ENCODE results near the gene RABGAP1.

Gene RABGAP1

DNA sequence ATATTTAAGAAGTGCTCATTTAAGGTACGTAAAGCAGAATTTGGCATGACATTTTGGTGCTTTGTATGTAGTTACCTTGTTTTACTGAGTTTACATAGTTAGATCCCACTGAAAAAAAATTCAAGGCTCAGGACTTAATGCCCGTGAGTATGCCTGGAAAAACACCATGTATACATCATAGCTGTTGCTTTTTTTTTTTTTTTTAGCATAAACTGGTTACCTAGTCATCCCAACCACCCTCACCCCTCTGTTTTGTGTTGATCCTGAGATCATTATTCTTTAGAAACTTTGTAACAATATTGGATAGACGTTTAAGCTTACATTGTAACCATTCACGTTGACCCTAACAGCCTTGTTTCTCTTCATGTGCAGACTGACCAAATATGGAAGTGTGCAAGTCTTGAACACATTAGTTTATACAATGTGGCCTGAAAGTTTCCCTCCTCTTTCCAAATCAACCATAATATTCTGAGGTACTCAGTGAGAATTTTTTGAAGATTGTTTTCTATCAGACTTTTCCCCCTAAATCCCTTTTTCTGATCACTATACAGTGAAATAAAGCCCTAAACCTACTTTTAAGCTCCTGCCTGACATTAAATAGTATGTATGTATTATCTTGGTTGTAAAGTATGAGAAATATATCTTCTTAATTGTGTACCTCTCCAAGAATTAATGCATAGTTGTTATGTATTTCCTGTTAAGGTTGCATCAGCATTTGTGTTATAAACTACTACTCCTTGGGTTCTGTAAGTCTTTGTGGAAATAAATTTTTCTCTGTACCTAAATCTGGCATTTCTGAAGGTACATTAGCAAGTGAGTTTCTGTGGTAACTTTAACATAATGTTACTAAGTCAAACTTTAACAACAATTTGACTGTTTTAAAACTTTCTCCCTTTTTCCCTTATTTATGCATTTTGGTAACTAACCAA is 4.4 kb downstream of the RABGAP1 start:
- DNase-seq: no peak

GRCh38 chr9:122946461-122947005 is 5.7 kb downstream of the RABGAP1 start:
- DNase-seq: no peak

- no peak for DNase-seq
Measured at GRCh38 chr9:122948313-122948712, 7.5 kb downstream of the RABGAP1 start.

GRCh38 chr9:122949696-122950095 is 8.9 kb downstream of the RABGAP1 start:
- no peak for DNase-seq

DNA sequence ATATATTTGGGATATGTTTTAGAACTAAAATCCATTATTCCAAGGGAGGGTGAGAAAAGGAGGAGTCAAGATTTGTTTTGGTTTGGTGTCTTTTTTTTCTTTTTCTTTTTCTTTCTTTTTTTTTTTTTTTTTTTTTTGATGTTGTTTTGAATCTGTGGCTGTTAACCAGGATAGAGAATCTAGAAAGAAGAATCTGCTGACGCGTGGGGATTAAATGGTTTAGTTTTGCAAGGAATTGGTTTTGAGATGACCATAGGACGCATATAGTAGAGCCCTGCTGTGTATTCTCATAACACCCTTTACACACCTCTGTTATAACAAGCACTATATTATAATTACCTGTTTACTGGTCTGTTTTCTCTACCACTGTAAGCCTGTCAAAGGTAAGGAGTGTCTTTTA is 9.4 kb downstream of the RABGAP1 start:
- DNase-seq: no peak

DNA sequence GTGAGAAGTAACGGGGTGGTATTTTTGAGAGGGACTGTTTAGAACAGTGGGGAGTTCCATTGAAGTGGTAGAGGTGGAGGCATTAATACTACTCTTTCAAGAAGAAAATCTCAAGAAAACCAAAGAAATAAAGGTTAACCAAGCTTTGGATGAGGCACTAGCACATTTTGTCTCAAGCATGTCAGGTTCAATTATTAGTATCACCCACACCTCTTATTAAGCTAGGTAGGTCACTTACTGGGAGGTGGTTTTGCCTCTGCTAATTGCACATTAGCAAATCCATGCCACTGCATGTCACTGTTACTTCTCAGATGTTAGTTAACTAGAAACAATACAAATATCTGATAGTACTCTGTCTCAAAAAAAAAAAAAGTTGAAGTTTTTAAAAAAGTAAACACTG is 10.2 kb downstream of the RABGAP1 start:
- no peak for DNase-seq

DNA sequence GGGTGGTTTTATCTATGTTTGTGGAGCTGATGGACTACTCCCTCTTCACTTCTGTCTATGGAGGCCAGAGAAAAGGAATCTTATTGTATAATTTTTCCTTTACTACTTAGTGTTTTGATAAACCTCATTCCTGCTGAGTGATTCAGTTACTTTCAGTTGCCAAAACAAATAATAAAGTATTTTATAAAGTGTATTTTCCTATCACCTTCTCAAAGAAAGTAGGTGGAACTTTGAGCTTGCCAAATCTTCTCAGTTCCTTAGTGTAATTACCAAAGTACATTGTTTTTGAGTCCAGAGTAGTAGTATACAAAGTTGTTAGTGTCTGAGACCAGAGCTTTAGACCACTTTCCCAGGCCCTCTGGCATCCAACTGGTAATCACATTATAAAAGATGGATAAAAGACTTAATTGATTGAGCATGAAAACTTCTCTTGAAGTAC is 13.5 kb downstream of the RABGAP1 start:
- no peak for DNase-seq

GRCh38 chr9:122955961-122956360 is 15.1 kb downstream of the RABGAP1 start:
- no peak for DNase-seq

DNA sequence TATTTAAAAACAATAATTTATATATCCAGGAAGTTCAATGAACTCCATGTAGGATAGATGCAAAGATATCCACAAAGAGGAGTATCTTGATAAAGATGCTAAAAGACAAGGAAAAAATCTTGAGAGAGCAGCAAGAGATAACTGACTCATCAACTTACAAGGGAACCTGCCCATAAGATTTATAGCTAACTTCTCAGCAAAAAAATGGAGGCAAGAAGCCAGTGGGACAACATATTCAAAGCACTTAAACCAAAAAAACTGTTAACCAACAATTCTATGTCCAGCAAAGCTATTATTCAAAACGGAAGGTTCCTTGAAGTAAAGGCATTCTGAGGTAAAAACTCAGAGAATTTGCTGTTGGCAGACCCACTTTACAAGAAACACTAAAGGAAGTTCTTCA is 20.3 kb downstream of the RABGAP1 start:
- no peak for DNase-seq

DNA sequence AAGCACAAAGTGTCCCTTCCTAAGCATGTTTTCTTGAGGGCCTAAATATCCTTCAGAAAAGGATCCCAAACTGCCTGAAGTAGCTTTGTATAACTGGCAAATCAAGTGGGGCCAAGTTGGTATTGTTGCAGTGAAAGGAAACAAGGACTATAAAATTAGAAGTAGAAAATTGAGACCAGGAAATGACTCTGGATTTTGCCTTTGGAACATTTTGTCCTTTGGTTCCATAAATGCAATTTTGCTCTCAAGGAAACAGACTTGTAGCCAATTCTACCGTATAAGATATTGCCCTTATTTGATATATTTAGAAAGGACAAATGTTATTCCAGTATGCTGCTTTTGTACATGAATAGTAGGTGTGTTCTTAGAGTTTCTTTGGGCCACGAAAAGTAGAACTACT is 34.4 kb downstream of the RABGAP1 start:
- no peak for DNase-seq

GRCh38 chr9:122978601-122979000 is 37.8 kb downstream of the RABGAP1 start:
- no peak for DNase-seq

DNA sequence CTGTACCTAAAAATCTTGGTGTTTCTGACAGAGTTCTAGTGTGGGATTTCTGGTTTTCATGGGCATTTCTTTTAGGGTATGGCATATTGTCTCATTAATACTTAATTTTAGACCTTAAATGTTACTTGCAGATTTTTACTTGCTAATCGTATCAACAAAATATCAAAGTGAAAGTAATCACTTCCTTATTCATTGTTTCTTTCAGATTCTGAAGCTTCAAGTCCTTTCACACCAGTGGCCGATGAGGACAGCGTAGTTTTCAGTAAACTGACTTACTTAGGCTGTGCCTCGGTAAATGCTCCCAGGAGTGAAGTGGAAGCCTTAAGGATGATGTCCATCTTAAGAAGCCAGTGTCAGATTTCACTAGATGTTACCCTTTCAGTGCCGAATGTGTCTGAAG is 45.2 kb downstream of the RABGAP1 start:
- DNase-seq: no peak

DNA sequence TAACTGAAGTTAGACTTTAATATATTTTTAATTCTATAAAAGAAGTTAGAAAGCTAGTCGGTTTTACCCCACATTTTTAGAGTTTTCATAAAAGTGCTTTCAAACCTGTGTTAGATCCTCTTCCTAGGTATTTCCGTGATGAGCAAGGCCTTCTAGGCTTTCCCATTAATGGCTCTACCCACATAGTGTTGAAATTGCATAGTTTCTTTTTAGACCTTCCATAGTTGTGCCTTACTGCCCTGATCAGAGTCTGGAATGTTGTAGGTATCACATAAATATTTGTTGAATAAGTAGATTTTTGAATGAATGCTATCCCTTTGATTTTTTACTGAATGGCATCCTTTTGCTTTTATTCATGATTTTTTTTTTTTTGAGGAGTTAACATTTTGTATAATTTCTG is 47.3 kb downstream of the RABGAP1 start:
- no peak for DNase-seq

DNA sequence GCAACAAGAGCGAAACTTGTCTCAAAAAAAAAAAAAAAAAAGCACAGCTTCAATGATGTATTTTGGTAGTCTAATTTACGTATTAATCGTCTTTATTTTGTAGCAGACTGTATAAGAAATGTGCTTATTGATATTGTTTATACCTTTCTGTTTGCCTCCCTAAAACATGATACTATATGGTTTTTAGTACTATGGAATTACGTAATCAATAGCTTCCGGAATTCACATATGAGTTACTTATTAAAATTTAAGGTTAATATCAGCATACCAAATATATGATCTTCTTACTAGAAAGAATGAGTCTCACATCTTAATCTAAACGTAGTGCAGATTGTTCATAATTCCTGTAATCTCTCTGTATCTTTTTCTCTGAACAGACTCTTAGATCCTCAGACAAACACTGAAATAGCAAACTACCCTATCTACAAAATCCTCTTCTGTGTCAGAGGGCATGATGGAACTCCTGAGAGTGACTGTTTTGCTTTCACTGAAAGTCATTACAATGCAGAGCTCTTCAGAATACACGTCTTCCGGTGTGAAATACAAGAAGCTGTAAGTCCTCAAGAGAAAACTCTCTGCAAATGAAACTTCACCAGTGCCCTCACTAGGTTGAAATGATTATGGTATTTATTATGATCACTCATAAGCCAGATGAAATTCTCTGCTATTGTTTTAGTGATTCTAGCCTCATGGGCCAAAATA is 48.3 kb downstream of the RABGAP1 start:
- DNase-seq: no peak

DNA sequence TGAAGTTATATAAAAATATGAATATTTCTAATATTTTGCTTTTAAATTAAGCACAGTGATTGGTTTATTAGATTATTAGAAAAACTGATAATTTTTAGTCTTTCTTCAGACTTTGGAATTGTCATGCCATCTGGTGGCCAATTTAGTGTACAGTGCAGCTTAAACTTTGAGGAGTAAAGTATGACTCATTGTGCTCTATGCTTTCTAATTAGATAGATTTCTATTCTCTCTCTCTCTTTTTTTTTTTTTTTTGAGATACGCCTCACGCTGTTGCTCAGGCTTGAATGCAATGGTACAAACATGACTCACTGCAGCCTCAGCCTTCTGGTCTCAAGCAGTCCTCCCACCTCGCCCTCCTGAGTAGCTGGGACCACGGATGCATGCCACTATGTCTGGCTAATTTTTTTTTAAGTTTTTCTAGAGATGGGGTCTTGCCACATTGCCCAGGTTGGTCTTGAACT is 50.6 kb downstream of the RABGAP1 start:
- peak; percentile 48 for DNase-seq

GRCh38 chr9:122996586-122996985 is 55.8 kb downstream of the RABGAP1 start:
- DNase-seq: no peak

GRCh38 chr9:122998448-122998847 is 57.6 kb downstream of the RABGAP1 start:
- no peak for DNase-seq

DNA sequence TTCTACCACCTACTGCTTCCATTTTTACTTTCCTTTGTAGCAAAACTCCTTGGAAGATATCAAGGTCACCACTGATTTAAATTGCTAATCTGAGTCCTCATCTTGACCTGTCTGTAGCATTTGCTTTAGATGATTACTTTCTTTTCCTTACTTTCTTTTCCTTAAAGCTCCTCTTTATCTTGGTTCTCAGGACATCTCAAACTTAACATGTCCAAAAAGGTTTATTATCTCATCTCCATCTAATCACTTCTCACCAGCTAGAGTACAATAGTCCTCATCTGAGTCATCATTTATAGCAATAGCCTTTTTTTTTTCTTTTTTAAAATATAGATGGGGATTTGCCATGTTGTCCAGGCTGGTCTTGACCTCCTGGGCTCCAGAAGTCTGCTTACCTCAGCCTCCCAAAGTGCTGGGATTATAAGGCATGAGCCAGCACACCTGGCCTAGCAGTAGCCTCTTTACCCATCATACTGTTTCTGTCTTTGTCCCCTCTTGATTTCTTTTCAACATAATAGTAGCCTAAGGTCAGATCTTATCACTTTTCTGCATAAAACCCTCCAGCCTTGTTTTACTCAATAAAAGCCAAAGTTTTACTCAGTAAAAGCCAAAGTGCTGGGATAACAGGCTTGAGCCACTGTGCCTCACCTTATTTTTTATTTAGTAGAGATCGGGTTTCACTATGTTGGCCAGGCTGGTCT is 59.7 kb downstream of the RABGAP1 start:
- DNase-seq: no peak

- no peak for DNase-seq
Measured at GRCh38 chr9:123002754-123003153, 61.9 kb downstream of the RABGAP1 start.

GRCh38 chr9:123003466-123003865 is 62.6 kb downstream of the RABGAP1 start:
- no peak for DNase-seq

DNA sequence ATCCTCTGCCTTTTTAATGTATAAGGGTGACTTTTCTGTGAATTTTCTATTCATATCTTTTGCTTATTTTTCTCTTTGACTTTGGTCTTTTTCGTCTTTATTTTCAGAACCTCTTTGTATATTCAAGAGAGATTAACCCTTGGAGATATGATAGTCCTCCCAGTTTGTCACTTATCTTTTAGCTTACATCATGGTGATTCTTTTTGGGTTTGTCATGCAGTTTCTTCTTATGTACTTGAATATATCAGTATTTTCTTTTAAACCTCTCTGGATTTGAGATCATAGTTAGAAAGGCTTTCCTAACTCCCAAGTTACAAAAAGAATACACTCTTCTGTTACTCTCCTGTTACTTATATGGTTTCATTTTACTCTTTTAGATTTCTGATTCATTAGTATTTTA is 65.1 kb downstream of the RABGAP1 start:
- no peak for DNase-seq

DNA sequence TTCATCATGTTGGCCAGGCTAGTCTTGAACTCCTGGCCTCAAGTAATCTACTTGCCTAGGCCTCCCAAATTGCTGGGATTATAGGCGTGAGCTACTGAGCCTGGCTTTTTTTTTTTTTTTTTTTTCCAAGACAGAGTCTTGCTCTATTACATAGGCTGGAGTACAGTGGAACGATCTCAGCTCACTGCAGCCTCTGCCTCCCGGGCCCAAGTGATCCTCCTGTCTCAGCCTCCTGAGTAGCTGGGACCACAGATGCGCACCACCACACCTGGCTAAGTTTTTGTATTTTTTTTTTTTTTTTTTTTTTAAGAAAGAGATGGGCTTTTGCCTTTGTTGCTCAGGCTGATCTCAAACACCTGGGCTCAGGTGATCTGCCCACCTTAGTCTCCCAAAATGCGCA is 66.4 kb downstream of the RABGAP1 start:
- DNase-seq: no peak

GRCh38 chr9:123008909-123009308 is 68.1 kb downstream of the RABGAP1 start:
- DNase-seq: no peak

All from activated naive CD4-positive, alpha-beta T cell treated with anti-CD3 and anti-CD28 coated beads, Interleukin-2, amount 50 U/mL, for 16 hours (primary cell).